HL-60/S4 (cell line): ENCODE measurements around the gene GGTLC3.
"Not testable (repeated sequence)": the region's sequence is repeated elsewhere in the genome, so short reads cannot be mapped to it uniquely, and the experiment has no call there.

Experiments used
- in situ Hi-C: fragments of 300-500 bp; cut with MboI; formaldehyde crosslinking; loops from 2 replicates; pipeline ENCODE4 v1.14.3; 2022; ENCODE audit warnings: low sequenced_read_pairs

GGTLC3 gene

DNA sequence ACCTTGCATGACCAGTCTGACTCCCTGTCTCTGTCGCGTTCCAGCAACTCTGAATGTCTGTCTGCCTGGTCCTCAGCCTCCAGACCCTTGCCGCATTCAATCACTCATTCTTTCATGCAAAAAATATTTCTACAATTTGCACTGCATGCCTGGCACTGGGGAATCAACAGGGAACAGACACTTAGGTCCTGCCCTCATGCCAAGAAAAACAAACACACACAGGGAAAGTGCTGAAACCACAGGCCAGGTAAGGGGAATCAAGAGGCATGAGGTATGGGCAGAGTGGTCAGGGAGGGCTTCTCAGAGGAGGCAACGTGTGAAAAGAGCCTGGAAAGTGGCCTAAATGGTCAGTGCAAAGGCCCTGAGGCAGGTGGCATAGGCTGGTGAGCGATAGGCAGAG is at the start of gene GGTLC3:
GGTLC3 (minus strand) TSS at position 101 of the 400 bp plus-strand sequence. CDS start 264 bp downstream, outside the sequence.
- in situ Hi-C loops: not testable (repeated sequence)

DNA sequence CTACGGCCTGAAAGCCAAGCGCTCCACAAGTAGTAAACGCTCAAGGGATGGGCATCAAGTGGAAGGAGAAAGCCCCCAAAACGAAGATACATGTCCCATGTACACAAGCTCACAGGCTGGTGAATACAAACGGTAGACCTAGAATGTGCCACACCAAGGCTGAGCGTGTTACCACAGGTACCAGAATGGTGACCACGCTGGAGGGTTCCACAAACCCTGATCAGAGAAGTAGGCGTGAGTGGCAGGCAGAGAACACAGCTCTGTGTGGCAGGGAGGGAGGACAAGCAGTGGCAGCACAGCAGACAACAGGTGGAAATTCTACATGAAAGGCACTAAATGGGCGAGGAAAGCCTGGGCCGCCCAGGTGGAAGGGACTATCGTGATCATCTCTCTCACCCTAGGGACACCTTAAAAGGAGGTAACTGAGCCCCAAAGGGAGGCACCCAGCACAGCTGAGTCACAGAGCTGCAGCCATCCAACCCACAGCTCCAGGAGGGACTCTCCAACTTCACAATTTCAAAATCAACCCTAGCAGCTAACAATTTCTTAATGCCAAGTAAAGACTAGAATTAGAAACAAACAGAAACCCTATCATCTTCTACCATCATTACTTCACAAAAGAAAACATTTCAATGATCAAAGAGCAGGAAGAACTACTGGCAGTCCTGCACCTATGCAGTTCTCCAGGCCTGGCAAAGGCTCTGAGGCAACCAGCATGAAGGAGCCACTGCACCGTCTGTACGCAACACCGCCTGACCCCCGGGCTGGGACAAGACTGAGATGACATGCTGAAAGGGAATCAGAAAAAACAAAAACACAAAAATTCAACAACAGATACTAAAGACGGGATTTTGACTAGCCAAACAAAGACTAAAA is 42.4 kb upstream of the GGTLC3 start:
- in situ Hi-C loops: not testable (repeated sequence)

- in situ Hi-C loops: not testable (repeated sequence)
Observed at GRCh38 chr22:18558939-18559338, 41.0 kb upstream of the GGTLC3 start.

GRCh38 chr22:18558516-18558915 is 40.6 kb upstream of the GGTLC3 start:
- in situ Hi-C loops: not testable (repeated sequence)

DNA sequence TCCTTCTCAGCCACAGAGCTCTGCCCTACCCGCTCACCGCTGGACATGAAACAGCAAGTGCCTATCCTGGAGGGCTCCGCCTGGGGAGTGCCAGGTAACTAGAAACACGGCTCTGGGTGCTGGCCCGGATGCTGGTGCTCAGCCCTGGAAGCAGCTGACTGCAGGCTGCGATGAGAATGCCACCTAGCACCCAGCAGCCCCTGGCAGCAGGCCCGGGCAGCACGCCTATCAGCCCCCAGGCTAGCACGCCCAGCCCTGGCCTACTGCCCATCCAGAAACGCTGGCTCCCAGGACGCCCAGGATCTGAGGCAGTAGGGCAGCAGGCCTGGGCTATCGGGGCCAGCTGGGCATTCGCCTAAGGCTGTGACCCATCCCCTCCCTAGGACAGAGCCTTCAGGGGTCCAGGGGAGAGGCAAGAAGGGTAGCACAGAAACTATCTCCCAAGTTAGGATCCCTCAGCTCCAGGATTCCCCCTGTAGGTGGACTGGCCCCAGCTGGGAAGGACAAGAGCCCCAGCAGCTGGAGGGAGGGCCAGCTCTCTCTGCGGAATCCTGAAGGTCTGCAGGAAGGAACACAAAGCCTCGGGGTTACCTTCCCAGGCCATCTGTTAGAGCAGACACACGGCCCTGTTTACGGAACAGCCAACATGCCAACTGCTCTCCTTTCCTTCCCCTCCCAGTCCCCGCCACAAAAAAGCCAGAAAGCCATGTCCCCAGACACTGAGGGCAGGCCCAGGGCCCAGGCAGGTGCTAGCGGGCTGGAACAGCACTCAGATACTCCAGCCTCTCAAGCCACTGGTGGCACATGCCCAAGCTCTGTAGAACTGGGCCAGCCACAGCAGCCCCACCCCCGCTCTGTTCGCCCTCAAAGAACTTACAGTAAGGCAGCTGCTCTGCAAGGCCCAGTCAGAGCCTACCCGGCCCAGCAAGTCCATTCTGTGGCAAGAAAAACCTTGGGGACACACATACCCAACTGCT is 36.6 kb upstream of the GGTLC3 start:
- in situ Hi-C loops: not testable (repeated sequence)

- in situ Hi-C loops: not testable (repeated sequence)
Observed at GRCh38 chr22:18552839-18553597, 35.1 kb upstream of the GGTLC3 start.

DNA sequence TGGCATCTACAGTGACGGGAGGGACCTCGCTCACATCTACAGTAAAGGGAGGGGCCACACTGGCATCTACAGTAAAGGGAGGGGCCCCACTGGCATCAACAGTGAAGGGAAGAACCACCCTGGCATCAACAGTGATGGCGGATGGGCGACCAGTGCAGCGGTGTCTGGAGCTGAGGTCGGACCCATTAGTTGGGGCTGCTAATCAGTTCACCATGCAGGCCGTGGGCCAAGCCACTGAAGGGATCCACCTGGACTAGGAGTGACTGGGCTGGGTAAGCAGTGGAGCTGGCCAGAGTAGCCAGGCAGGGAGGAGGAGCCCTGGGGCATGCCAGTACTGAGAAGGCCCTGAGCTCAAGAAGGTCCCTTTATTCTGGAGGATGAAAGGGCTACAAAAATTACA is 33.1 kb upstream of the GGTLC3 start:
- in situ Hi-C loops: not testable (repeated sequence)

DNA sequence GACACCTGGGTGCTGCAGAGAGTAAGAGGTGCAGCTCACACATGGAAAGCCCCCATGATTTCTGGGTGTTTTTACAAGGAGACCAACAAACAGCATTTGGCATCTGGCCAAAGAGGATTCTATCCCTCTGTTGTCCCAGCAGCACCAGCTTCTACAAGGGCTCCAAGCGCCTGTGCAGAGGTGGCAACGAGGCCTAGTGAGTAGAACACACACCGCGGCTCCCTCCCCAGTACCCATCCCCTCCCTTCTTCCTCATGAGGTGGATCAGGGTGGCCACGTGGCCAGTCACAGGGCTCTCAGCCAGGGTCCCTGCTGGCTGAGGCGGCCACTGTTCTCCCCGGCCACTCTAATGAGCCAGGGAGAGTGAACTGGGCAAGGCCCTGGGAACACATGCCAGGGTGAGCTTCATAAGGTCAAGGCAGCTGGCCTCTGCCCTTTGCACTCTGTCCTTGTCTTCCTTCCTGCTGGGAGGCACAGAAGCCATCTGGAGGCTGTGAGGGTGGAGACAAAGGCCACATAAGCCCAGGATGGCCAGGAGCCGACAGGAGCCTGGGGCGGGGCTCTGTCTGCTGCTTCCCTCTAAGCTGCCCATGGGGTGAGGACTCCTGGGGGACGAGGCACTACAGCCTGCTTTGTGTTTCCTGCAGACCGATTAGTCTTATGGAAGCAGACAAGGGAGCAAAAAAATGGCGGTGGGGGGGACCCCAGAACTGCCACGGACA is 31.7 kb upstream of the GGTLC3 start:
- in situ Hi-C loops: not testable (repeated sequence)

DNA sequence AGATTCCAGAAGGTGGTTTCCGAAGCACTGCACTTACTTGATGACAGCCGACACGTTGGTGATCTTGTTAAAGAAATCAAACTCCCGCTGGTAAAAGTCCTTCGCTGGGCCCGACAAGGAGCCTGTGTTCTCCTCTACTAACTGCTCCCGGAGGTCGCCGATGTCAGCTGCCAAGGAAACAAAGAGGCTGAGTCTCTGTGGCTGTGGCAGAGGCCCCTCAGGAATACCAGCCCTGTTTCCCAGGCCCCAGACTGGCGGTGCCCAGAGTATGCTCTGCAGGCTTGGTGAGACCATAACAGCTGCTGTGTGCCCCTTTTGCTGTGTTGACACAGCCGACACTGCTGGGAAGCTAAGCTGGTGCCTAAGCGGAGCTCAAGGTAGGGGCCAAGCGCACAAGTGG is 26.7 kb upstream of the GGTLC3 start:
- in situ Hi-C loops: not testable (repeated sequence)

GRCh38 chr22:18543400-18543799 is 25.4 kb upstream of the GGTLC3 start:
- in situ Hi-C loops: not testable (repeated sequence)

DNA sequence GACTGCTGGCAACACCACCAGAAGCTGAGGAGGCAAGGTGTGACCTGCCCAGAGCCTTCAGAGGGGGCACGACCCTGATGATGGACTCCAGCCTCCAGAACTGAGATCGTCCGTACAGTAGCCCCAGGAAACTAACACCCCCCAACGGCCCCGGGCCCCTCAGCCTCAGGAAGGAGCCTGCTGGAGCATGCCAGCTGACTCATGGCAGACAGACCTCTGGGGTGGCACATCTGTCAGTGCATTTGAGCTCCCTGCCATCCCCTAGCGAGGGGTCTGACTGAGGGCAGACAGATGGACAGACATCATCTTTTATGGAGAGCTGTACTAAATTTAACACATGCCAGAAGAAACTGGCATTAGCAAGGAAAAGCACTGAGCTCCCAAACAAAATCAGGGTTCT is 22.0 kb upstream of the GGTLC3 start:
- in situ Hi-C loops: not testable (repeated sequence)

DNA sequence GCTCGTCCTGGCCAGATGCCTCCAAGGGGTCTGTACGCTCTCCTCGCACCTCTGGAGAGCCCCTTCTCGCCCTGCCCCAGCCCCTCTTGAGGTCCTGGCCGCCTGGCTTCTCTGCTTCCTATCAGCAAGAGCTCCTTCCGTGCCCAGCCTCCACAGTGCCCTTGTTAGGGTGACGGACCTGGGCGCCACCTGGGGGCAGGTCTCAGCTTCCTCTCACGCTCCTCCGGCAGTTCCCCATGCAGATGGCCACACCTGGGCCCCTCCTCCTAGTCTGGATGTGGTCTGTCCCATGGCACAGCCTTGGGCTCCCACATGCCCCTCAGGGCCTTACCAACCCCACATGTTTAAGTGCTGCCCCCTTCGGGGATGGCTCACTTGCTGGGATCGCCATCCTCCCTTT is 16.4 kb upstream of the GGTLC3 start:
- in situ Hi-C loops: not testable (repeated sequence)

DNA sequence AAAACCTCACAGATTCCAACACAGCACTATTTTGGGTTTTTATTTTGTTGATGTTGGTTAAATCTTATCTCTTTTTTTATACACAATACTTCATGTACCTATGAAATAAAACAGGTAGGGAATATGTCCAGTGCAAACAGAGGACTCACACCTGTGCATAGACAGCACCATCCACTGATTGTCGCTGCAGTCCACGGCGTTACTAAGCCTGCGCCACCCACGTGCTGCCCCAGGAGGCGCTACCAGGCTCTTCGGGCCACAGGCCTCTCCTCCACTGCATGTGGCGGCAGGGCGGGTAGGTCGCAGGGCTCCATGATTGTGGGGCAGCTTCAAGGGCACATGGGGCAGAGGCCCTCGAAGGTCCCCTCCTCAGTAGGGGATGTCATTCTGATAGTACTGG is 15.7 kb upstream of the GGTLC3 start:
- in situ Hi-C loops: not testable (repeated sequence)

DNA sequence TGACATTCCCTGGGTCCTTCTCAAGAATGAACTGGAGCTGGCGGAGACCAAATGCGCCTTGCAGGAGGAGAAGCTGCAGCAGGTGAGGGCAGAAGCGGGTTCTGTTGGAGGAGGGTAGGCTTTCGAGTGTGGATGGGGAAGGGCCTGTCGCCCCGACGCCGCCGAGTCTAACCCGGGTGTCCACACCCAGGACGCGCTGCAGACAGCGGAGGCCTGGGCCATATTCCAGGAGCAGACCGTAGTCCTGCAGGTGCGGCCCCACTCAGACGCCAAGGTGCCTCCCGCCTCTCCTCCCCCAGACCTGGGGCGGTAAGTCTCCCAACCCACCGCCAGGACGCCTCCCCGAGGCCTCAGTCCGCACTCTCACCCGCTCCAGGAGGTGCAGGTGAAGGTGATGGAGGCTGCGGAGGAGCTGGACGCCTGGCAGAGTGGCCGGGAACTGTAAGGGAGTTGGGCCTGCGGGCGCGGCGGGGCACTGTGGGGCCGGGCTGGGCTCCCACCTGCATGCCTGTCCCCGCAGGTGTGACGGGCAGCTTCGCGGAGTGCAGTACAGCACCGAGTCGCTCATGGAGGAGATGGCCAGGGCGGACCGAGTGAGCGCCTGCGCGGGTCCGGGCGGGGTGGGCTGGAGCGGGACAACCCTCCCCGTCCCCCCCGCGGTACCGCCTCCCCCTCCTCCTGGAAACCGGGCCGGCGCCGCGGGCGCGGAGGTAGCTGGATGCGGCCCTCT is 11.6 kb upstream of the GGTLC3 start:
- in situ Hi-C loops: not testable (repeated sequence)

DNA sequence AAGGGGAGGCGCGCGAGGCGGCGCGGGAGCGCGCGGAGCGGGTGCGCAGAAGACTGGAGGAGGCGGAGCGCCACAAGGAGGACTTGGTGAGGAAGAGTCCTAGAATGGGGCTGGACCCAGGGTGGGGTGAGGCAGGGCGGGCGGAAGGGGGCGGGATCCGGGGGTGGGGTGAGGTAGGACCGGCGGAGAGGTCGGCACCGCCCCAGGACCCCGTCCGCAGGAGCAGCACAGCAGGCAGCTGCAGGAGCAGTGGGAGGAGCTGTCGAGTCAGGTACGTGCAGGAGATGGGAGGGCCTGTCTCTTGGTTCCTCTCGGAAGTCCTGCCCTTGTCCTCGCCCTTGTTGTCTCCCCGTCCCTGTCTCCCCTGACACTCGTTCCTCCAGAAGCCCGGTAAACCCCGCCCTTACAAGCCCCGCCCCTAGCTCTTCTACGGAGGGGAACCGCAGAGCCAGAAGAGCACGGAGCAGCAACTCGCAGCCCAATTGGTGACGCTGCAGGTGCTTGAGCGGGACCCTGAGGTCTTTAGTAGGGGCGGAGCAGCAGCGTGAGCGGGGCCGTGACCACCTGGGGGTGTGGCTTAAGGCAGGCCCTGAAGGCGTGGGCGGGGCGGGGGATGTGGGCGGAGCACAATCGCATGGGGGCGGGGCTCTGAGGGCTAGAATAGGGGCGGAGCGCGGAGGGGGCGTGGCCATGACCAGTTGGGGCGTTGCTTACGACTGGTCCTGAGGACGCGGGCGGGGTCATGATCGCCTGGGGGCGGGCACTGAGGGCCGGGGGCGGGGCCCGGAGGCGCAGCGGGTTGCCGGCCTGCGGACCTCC is 10.8 kb upstream of the GGTLC3 start:
- in situ Hi-C loops: not testable (repeated sequence)

DNA sequence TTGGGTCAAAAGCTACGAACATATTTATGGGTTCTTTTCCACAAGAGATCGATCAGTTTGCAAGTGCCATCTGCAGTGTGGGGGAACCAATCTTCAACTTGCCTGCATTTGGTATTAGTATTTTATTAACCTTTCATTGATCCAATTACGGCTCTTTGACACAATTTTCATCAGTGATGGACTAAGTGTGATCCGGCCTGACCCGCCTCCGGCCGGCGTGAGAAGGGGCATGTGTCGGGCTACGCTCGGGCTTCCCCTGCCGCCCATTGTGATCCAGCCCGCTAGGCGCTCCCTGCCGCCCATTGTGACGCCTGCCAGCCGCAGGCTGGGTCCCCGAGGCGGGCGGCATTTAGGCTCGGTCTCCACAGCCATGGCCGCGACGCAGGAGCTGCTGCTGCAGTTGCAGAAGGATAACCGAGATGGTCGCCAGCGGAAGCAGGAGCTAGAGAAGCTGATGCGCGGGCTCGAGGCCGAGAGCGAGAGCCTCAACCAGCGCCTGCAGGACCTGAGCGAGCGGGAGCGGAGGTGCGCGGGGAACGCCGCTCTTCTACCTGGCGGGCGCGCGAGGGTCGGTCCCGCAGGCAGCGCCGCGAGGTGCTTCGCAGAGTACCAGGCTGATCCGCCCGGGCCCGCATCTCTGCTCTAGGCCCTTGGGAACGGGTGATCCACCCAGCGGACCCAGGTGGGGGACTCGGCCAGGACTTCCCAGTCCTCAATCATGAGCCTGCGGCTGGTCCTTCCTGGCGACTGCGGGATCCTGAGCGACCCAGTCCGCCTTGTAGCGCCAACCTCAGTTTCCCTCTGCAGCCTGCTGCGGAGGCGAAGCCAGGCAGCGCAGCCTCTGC is 10.0 kb upstream of the GGTLC3 start, which contains the start of gene TMEM191B:
TMEM191B (plus strand) TSS at position 51 of the 845 bp plus-strand sequence; CDS start at position 230, 179 bp downstream.
- in situ Hi-C loops: not testable (repeated sequence)

DNA sequence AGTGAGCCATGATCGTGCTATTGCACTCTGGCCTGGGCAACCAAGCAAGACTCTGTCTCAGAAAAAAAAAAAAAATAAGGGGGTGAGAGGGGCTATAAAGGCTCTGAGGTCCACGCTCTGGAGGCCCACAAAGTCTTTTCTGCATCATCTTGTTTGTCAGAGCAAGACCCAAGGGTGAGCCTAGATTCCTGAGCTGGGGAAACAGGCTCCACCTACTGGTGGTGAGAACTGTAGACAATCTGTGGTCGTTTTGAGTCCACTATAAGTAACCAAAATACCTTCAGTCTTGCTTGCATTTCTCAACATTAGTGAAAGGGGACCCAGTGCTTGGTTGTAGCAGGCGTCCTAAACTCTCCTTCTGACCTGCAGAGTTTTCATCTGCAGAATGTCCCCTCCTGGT is 5.4 kb upstream of the GGTLC3 start:
- in situ Hi-C loops: not testable (repeated sequence)
